SIG-M5 treated with dmso at 0.1 percent for 504 hours (cell line): ENCODE measurements around the gene NAPSA.
"Not testable (repeated sequence)": the region's sequence is repeated elsewhere in the genome, so short reads cannot be mapped to it uniquely, and the experiment has no call there.

Experiments
- DNase-seq: peaks from one replicate; lab custom pipeline; 2025; ENCODE audit not compliant: unreplicated experiment; lab: John Stamatoyannopoulos, UW

Gene NAPSA

DNA sequence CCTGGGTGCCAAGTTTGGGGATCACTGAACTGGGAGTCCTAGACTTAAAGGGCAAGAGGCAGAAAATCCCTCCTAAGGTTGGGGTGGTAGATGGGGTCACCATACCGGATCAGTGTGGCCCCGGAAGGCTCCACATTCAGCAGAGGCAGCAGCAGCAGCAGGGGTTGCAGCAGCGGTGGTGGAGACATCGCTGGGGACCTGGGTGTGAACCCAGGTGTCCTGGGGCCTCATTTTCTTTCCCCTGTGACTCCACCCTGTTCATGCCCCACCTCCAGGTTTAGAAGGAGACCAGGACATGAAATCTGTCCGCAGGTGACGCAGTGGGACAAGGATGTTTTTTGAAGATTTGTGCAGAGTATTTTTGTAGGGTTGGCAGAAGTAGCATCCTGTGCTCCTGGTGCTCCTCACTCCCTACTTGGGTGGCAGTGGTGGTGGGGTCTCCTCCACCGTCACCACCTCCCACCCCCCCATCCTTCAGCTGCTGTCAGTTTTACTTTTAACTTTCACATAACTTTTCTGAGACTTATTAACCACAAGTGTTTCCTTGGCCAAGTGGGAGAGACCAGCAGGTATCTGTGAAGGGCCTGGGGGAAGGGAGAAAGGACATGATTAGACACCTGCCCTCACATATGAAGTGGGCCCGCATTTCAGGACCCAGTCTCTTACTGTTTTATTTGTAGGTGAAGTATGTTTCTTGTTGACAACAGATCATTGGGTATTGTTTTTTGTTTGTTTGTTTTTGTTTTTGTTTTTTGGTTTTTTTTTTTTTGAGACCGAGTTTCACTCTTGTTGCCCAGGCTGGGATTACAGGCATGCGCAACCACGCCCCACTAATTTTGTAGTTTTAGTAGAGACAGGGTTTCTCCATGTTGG, at the start of gene NAPSA:
NAPSA (minus strand) TSS at position 206 of the 873 bp plus-strand sequence; CDS start at position 188, 18 bp downstream.
- DNase-seq, result no peak

DNA sequence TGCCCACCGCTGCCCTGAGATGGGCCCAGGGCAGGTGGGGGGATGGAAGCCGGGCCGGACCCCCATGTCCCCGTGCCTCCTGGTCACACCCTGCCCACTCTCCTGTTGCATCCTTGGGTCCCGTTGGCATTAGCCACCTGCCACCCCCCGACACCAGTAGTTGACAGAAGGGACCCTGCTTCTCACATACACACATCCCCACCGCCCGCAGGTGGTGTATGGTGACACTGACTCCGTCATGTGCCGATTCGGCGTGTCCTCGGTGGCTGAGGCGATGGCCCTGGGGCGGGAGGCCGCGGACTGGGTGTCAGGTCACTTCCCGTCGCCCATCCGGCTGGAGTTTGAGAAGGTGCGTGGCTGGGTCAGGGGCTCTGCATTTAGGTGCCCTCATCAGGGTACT, 48.1 kb upstream of the NAPSA start:
- DNase-seq, result no peak

DNA sequence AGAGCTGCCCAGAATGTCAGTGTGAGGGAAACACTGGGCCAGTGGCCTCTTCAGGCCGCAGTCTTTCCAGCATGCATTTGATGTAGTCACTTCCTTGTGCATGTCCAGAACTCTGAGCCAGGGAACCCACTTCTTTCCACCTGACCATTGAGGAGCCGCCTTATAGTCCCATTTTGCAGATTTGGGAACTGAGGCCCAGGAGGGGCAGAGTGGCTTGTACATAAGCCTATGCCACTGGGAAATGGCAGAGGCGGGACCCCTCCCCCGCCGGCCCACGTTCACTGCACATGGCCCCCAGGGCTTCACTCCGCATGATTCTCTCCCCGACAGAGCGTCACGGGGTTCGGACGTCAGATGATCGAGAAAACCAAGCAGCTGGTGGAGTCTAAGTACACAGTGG, 47.7 kb upstream of the NAPSA start:
- DNase-seq, result no peak

DNA sequence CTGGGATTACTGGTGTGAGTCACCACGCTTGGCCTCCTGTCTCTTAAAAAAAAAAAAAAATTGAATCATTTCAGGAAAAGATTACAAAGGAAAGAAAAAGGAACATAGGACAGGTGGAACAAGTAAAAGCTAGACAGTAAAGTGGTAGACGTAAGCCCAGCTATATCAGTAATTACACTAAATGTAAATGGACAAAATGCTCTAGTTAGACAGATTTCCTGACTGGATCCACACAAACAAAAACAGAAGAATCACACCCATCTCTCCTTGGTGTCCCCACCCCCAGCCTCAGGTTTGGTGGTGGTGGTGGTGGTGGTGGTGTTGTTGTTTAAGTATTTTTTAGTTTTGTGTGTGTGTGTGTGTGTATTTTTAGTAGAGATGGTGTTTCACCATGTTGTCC, 47.0 kb upstream of the NAPSA start:
- DNase-seq, result no peak

DNA sequence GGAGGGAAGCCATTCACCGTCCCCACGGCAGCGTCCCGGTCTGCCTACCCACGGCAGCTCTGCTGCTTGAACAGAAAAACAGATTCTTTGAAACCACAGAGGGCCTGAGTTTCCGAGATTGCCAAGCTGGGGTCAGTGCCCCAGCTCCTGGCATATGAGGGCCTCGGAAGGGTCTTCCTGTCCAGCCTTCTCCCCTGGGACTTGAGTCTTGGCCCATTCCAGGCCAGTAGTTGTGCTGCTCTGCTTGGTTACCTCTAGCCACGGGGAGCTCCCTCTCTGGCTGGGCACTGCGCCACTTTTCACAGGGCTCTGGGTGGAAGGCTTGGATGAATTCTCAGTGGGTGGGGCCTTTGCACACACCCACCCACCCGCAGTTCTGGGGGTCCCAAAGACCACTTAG, 44.7 kb upstream of the NAPSA start:
- DNase-seq, result no peak

DNA sequence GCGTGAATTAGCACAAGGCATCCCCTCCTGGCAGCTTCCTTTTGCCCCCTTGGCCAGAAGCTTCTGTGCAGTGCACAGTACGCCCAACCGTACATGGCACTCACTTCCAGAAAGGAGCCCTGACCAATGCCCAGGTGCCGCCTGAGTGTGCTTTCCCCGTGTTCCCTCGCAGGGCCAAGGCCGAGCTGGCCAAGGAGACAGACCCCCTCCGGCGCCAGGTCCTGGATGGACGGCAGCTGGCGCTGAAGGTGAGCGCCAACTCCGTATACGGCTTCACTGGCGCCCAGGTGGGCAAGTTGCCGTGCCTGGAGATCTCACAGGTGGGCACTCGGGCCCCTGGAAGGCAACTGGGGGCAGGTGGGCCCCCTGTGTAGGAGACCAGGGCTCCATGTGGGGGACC, 43.9 kb upstream of the NAPSA start:
- DNase-seq, result no peak

DNA sequence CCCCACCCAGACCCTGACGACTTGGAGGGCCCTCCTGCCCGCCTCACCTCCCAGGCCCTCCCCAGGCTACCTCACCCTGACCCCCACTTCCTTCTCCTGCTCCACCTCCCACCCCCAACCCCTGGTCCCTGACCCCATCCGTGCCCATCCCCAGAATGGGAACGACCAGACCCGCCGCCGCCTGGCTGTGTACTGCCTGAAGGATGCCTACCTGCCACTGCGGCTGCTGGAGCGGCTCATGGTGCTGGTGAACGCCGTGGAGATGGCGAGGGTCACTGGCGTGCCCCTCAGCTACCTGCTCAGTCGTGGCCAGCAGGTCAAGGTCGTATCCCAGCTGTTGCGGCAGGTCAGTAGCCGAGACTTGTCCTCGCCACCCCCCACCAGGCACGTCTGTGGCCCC, 41.4 kb upstream of the NAPSA start:
- no peak for DNase-seq

DNA sequence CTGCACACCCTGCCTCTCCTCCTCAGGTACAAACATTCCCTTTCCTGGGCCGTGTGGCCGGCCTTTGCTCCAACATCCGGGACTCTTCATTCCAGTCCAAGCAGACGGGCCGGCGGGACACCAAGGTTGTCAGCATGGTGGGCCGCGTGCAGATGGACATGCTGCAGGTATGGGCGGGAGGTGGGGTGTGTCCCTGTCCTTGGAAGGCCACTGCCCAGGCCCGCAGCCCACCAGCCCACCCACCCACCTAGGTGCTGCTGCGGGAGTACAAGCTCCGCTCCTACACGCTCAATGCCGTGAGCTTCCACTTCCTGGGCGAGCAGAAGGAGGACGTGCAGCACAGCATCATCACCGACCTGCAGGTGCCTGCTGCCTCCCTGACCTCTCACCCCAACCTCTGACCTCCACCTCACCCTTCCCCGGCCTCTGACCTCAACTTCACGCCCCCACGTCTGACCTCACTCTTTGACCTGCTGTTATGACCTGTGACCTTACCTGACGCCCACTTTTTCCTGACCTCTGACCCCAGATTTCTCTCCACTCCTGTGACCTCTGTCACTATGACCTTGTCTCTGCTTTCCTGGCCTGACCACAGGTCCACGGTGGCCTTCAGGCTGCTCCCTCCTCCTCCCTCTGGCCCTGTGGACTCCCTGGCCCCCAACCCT, 40.8 kb upstream of the NAPSA start:
- no peak for DNase-seq

DNA sequence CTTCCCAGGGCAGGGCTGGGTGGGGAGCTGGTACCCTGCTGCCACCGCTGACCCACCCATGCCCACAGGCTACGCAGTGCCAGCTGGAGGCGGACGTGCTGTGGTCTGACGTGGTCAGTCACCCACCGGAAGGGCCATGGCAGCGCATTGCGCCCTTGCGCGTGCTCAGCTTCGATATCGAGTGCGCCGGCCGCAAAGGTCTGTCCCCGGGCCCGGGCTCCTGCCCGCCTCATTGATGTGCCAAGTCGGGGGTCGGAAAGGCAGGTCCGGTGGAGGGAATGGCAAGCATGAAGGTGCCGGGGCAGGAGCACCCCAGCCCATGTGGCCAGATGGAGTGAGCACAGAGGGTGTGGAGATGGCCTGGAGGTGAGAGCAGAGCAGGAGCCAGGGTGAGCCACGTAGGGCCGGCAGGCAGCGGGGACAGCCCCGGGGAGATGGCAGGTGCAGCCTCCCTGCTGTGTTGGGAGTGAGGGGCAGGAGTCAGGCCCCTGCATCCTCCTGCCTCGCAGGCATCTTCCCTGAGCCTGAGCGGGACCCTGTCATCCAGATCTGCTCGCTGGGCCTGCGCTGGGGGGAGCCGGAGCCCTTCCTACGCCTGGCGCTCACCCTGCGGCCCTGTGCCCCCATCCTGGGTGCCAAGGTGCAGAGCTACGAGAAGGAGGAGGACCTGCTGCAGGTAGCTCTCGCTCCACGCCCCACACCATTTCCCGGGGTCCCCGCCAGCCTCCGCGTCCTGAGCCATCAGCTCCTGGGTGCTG, 37.3 kb upstream of the NAPSA start:
- DNase-seq, result no peak

DNA sequence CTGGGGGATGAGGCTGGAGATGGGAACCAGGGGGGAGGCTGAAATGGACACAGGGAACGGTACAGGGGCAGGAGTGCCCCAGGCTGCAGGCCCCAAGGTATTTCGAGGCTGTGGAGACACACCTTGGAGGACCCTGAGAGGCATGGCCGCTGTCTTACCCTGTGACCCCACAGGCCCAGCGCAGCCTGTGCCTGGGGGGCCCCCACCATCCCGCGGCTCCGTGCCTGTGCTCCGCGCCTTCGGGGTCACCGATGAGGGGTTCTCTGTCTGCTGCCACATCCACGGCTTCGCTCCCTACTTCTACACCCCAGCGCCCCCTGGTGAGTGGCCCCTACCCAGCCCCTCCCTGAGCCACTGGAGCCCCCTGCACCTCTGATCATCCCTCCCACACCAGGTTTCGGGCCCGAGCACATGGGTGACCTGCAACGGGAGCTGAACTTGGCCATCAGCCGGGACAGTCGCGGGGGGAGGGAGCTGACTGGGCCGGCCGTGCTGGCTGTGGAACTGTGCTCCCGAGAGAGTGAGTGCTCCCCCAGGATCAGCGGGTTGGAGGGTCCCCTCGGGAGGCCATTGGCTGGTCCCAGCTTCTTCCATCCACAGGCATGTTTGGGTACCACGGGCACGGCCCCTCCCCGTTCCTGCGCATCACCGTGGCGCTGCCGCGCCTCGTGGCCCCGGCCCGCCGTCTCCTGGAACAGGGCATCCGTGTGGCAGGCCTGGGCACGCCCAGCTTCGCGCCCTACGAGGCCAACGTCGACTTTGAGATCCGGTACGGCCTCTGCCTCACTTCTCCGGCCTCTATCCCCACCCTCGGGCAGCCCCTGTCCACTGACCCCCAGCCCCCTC, 36.4 kb upstream of the NAPSA start:
- DNase-seq, result no peak

DNA sequence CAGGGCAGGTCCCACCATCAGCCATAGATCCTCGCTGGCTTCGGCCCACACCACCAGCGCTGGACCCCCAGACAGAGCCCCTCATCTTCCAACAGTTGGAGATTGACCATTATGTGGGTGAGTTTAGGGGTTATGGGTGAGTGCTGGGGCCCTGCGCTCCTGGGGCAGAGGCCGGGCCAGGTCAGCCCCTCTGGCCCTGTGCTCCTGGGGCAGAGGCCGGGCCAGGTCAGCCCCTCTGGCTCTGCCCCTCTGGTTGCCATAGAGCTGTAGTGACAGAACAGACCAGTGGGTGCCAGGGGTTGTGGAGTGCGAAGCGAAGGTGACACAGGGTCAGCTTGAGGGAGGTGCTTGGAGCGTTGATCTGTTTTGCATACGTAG, 33.9 kb upstream of the NAPSA start:
- no peak for DNase-seq

DNA sequence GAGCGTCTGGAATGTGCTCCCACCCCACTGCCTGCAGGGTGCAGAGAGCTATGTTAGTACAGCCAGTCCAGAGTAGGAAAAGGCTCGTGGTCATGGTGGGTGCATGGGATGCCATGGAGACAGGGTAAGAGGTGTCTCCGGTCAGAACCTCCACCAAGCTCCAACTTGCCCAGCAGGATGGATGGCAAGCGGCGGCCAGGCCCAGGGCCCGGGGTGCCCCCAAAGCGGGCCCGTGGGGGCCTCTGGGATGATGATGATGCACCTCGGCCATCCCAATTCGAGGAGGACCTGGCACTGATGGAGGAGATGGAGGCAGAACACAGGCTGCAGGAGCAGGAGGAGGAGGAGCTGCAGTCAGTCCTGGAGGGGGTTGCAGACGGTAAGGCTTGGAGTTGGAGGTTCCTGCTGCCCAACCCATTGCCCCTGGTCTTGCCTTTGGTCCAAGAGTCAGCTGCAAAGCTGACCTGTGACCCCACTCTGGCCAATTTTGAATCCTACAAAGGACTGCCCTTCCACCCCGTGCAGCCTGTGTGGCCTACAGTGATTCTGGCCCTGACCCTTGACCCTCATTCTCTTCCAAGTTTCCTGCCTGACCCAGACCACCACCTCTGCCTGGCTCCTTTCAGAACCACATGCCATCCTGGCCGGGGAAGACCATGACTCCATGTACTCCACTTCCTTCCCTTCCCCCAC, 33.4 kb upstream of the NAPSA start:
- no peak for DNase-seq

DNA sequence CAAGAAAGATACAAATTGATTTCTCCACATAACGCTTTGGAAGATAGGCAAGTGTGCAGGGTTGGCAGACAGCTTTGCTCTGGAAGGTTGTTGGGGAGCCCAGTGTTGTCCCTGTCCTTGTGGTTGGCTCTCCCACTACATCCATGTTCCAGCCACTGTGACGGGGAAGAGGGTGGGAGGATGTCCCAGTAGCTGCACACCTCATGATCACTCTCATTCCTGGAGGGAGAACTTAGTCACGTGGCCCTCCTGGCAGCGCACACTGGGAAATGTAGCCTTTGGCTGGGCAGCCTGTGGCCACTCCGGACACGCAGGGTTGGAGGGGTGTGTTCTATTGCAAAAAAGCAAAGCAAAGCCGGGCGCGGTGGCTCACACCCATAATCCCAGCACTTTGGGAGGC, 28.6 kb upstream of the NAPSA start:
- no peak for DNase-seq

DNA sequence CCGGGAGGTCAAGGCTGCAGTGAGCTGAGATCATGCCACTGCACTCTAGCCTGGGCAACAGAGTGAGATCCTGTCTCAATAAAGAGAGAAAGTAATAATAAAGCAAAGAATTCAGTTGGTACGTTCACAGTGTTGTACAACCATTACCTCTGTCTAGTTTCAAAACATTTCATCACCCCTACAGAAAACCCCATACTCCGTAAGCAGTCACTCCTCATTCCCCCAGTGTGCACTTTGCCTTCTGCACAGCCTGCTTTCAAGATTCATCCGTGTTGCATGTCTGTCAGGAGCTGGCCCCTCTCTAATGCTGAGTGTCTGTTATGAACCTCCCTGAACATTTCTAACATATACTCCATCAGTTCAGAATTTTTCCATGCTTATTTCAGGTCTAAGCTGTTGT, 28.1 kb upstream of the NAPSA start:
- DNase-seq, result no peak

DNA sequence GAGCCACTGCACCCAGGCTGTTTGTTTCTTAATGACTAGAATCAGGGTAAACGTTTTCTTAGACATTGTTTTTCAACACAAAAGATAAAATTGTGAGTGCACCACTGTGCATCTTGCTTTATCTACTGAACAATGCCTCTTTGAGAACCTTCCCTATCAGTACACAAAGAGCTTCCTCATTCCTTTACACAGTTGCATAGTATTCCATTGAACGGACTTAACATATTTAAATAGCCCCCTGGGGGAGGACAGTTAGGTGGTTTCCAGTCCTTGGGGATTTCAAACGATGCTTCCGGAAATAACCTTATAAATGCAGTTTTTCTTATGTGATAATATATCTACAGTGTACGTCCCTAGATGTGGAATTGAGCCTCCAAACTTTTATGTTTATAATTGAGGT, 27.3 kb upstream of the NAPSA start:
- no peak for DNase-seq

DNA sequence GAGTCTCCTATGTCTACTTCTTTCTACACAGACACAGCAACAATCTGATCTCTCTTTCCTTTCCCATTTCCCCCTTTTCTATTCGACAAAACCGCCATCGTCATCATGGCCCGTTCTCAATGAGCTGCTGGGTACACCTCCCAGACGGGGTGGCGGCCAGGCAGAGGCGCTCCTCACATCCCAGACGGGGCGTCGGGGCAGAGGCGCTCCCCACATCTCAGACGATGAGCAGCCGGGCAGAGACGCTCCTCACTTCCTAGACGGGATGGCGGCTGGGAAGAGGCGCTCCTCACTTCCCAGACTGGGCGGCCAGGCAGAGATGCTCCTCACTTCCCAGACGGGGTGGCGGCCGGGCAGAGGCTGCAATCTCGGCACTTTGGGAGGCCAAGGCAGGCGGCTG, 25.5 kb upstream of the NAPSA start:
- not testable (repeated sequence) for DNase-seq

DNA sequence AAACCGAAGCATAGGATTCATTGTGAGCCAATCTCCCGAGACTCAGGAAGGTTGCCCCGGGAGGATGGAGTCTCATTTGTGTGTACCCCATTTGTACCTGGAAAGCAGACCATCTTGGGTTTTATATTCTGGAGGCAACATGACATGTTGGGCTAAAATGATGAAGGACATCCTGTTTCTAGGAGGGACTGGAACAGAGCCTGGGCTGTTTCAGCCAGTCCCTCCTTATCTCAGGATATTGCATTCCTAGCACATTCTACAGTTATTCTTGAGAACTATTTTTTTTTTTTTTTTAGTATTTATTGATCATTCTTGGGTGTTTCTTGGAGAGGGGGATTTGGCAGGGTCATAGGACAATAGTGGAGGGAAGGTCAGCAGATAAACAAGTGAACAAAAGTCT, 24.9 kb upstream of the NAPSA start:
- not testable (repeated sequence) for DNase-seq

DNA sequence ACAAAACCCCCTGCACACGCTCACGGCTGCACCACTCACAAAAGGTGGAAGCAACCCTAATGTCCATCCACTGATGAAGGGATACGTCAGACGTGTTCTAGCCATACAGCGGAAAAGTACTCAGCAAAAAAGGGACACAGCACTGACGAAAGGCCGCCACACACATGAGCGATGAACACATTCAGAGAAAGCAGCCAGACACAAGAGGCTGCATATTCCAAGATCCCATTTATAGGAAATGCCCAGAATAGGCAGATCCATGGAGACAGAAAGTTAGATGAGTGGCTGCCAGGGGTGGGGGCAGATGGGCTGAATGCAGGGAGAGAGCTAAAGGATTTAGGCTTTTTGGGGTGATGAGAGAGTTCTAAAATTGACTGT, 22.4 kb upstream of the NAPSA start:
- DNase-seq, result no peak

DNA sequence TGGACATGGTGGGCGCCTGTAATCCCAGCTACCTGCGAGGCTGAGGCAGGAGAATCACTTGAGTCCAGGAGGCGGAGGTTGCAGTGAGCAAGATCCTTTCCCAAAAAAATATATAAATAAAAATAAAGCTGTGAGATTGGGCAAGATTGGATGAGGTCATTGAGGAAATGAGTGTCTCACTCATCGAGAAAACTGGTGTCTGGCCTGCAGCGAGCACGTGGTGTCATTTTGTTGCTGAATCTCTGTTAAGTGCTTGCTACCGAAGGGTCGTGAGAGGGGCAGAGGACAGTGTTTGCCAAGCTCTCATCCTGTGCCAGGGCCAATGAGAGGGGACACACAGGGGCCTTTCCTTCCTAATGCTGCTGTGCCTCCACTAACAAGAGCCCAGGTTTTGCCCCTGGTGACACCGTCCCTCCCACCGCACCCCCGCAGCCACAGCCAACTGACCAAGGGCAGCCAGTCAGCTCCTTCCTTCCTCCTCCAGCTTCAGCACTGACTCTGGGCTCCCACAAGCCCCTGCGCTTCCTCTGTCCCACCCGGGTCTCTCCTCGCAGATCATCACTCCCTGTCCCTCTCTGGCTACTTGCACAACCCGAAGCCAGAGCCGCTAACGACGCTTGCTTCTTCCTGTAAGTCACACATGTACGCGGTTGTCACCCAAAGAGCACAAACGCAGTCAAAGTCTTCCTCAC, 21.9 kb upstream of the NAPSA start:
- DNase-seq, result peak; percentile 73
